Measurements from ENCODE around the gene SCN5A.

DNA sequence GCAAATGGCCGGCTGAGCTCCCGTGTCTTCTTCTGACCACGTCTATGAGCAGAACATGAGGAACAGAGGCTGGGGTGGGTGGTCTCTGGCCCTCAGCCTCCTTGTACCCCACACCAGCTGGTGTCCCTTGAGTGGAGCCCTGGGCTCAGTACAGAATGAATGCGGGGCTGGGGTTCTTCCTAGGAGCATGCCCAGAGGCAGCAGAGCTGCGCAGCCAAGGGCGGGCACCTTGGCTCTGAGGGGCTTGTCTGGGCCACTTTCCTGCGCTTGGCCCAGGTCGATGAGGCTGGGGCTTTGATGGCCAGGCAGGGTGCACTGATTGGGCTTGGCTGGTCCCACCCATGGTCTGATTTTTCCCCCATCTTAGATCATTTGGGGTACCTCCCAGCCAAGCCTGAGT lies 6.4 kb downstream of the SCN5A start:
- TF ChIP-seq CREB1 (IDR thresholded peaks at IDR 0.05; ENCODE audit: low read depth) = no peak
- TF ChIP-seq RAD21 (IDR thresholded peaks at IDR 0.05; ENCODE audit: low read depth) = no peak
- no peak for TF ChIP-seq ZBTB7A (IDR thresholded peaks at IDR 0.05; ENCODE audit: low read depth)
- TF ChIP-seq, protein P1, sequence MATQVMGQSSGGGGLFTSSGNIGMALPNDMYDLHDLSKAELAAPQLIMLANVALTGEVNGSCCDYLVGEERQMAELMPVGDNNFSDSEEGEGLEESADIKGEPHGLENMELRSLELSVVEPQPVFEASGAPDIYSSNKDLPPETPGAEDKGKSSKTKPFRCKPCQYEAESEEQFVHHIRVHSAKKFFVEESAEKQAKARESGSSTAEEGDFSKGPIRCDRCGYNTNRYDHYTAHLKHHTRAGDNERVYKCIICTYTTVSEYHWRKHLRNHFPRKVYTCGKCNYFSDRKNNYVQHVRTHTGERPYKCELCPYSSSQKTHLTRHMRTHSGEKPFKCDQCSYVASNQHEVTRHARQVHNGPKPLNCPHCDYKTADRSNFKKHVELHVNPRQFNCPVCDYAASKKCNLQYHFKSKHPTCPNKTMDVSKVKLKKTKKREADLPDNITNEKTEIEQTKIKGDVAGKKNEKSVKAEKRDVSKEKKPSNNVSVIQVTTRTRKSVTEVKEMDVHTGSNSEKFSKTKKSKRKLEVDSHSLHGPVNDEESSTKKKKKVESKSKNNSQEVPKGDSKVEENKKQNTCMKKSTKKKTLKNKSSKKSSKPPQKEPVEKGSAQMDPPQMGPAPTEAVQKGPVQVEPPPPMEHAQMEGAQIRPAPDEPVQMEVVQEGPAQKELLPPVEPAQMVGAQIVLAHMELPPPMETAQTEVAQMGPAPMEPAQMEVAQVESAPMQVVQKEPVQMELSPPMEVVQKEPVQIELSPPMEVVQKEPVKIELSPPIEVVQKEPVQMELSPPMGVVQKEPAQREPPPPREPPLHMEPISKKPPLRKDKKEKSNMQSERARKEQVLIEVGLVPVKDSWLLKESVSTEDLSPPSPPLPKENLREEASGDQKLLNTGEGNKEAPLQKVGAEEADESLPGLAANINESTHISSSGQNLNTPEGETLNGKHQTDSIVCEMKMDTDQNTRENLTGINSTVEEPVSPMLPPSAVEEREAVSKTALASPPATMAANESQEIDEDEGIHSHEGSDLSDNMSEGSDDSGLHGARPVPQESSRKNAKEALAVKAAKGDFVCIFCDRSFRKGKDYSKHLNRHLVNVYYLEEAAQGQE (IDR thresholded peaks at IDR 0.05; ENCODE audit: low read depth) = no peak
- TF ChIP-seq, protein P2, sequence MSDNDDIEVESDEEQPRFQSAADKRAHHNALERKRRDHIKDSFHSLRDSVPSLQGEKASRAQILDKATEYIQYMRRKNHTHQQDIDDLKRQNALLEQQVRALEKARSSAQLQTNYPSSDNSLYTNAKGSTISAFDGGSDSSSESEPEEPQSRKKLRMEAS (IDR thresholded peaks at IDR 0.05) = no peak
- no peak for TF ChIP-seq EP300 (IDR thresholded peaks at IDR 0.05; ENCODE audit: borderline replicate concordance)
- TF ChIP-seq EGR1 (IDR thresholded peaks at IDR 0.05) = no peak
- TF ChIP-seq TAF1 (IDR thresholded peaks at IDR 0.05; ENCODE audit: low read depth) = no peak
- TF ChIP-seq NFIC (IDR thresholded peaks at IDR 0.05) = no peak
- TF ChIP-seq CEBPB (IDR thresholded peaks at IDR 0.05) = no peak
- no peak for TF ChIP-seq TEAD4 (IDR thresholded peaks at IDR 0.05)
- no peak for TF ChIP-seq TCF12 (IDR thresholded peaks at IDR 0.05; ENCODE audit: low read depth)

Data from Ishikawa (cell line).